ENCODE measurements around the gene SULT1A1. TPM values are rescaled to one million over a fixed set of nuclear protein-coding genes. Genes with fewer than 3 reads are reported as not detected.

The SULT1A1 gene
- total and polyA plus RNA-seq, 2 of the 4 experiments (the other 2 are of a cell fraction) = 1.2 to 1.6 TPM

DNA sequence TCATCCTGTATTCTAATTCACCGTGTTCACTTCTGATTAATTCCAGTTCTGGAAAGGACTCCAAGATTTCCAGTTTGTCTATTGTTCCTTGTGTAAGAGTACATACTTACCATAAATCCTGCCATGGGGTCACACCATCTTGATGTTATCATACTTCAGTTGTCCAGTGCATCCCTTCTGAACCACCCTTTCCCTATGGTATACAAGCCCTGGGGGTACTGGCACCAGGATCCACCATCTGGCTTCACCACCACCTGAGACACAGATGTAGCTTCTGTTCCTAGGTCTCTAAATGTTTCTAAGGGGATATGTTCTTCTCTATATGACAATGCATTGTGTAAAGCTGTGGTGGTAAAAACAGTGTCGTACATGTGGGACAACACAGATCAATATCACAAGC is 34.9 kb downstream of the SULT1A1 start:
- Histone ChIP-seq H4K5ac (ENCODE audit: low read depth, low read length) (no peak overlapping the region), H2AFZ (replicated peaks; ENCODE audit: low read length, poor library complexity) (no peak overlapping the region), H3K4me1 (ENCODE audit: control insufficient read depth, insufficient read depth, low read length) (peaks cover 9% of the 10 kb centered on the region), H3K4me2 (ENCODE audit: low read depth, low read length) (no peak overlapping the region), H3K23ac (ENCODE audit: low read depth, low read length) (no peak overlapping the region), H3K79me1 (ENCODE audit: low read depth in 1 of 2, low read length in 2 of 2) (peaks cover 6% of the 10 kb centered on the region in 2 experiments; a peak in 2 of 4 replicates), H3K9me1 (ENCODE audit: insufficient read depth, low read length) (no peaks in the 10 kb centered on the region; the same call in 1 of the 2 replicates), H3K27me3 (ENCODE audit: control insufficient read depth, insufficient read depth, low read length) (no peaks in the 10 kb centered on the region), H3K18ac (ENCODE audit: low read depth, low read length) (no peak overlapping the region), H3K9me3 (ENCODE audit: control insufficient read depth, insufficient read depth, low read length) (no peaks in the 10 kb centered on the region), H2AK5ac (ENCODE audit: low read depth, low read length) (no peak overlapping the region), H3K56ac (ENCODE audit: extremely low read depth, insufficient read depth, low read length) (no peak overlapping the region), H3K27ac (ENCODE audit: insufficient read depth, low read length) (no peak overlapping the region), H2BK120ac (ENCODE audit: low read depth, low read length) (no peak overlapping the region), H3K9ac (ENCODE audit: low read depth, low read length) (no peak overlapping the region), H3K14ac (replicated peaks; ENCODE audit: low read depth, low read length) (no peak overlapping the region), H4K8ac (ENCODE audit: low read depth in 2 of 2, low read length in 2 of 2) (no peak overlapping the region), H2BK15ac (ENCODE audit: low read depth, low read length) (no peak overlapping the region), H3K36me3 (ENCODE audit: control insufficient read depth, insufficient read depth, low read length) (no peaks in the 10 kb centered on the region), H2BK5ac (ENCODE audit: low read depth, low read length, poor library complexity, severe bottlenecking) (no peak overlapping the region), H4K20me1 (ENCODE audit: insufficient read depth, low read length) (no peaks in the 10 kb centered on the region), H3K4me3 (ENCODE audit: insufficient read depth, low read depth, low read length) (no peak overlapping the region), H2AK9ac (replicated peaks; ENCODE audit: low read depth, low read length, poor library complexity) (no peak overlapping the region), H3K4ac (ENCODE audit: low read depth, low read length) (no peak overlapping the region), H2BK20ac (ENCODE audit: low read depth, low read length) (no peak overlapping the region), H4K91ac (ENCODE audit: insufficient read depth, low read depth, low read length) (no peak overlapping the region)
- POLR2A ChIA-PET (ENCODE audit: unreplicated experiment) = no interaction called here
- no TSS peak for BruUV-seq (replicated peaks)
- dilution Hi-C loops (cut with HindIII; ENCODE audit: low sequenced_read_pairs, unreplicated experiment) (no loop called here), intact Hi-C loops (cut with micrococcal nuclease) (no loop called here), in situ Hi-C loops (cut with MboI; ENCODE audit: low sequenced_read_pairs) (no loop called here)
- DNase-seq (no peak), ATAC-seq (ENCODE audit: low read depth) (no peak)
- no peak for TF ChIP-seq RFX5 (IDR thresholded peaks at IDR 0.05; ENCODE audit: low read depth, low read length)
- no peak for TF ChIP-seq BHLHE40 (IDR thresholded peaks at IDR 0.05; ENCODE audit: low read depth, low read length)
- TF ChIP-seq RAD21 (IDR thresholded peaks at IDR 0.05; ENCODE audit: low read length) = no peak
- TF ChIP-seq FOS (IDR thresholded peaks at IDR 0.05; ENCODE audit: low read depth, low read length) = no peak
- WGBS, 2 experiments (ENCODE audit: extremely low coverage in 2 of 2, insufficient read length in 1 of 2) = no CpG with 5 or more reads among the region's 2 CpGs
- CTCF ChIA-PET = no interaction called here

Data from IMR-90 (cell line).